WERI-Rb-1 (cell line): ENCODE data around the gene PSG3.
"Not testable (repeated sequence)": the region's sequence is repeated elsewhere in the genome, so short reads cannot be mapped to it uniquely, and the experiment has no call there.

Experiments
- DNase-seq: peaks from one replicate; pipeline ENCODE4 v3.0.0-alpha.2; 2020
- H3K27ac ChIP-seq: fragments of 250-450 bp; sonication (Bioruptor Pico); 2 replicates; pipeline ENCODE4 v1.5.1; 2020; ENCODE audit warnings: mild to moderate bottlenecking, moderate library complexity
- H3K27me3 ChIP-seq: fragments of 250-450 bp; sonication (Bioruptor Pico); 2 replicates; pipeline ENCODE4 v1.5.1; 2021; ENCODE audit warnings: mild to moderate bottlenecking, low read depth, moderate library complexity; ENCODE audit not compliant: insufficient read depth, severe bottlenecking
- H3K36me3 ChIP-seq: fragments of 250-450 bp; sonication (Bioruptor Pico); 2 replicates; pipeline ENCODE4 v1.5.1; 2020; ENCODE audit warnings: mild to moderate bottlenecking, moderate library complexity
- H3K4me3 ChIP-seq: 2 replicates; pipeline ENCODE4 v1.5.1; 2011; ENCODE audit warnings: low read depth, mild to moderate bottlenecking, control low read depth, low read length
- H3K9me3 ChIP-seq: fragments of 250-450 bp; sonication (Bioruptor Pico); 2 replicates; pipeline ENCODE4 v1.5.1; 2021; ENCODE audit warnings: mild to moderate bottlenecking, moderate library complexity; ENCODE audit not compliant: severe bottlenecking
- TF ChIP-seq, protein P1 (sequence below): IDR thresholded peaks from 2 replicates; pipeline ENCODE4 v1.5.1; 2011; ENCODE audit warnings: low read depth, mild to moderate bottlenecking, control low read depth, inconsistent platforms, low read length

The PSG3 gene

GRCh38 chr19:42762789-42763188, 22.5 kb upstream of the PSG3 start:
- TF ChIP-seq, protein P1, sequence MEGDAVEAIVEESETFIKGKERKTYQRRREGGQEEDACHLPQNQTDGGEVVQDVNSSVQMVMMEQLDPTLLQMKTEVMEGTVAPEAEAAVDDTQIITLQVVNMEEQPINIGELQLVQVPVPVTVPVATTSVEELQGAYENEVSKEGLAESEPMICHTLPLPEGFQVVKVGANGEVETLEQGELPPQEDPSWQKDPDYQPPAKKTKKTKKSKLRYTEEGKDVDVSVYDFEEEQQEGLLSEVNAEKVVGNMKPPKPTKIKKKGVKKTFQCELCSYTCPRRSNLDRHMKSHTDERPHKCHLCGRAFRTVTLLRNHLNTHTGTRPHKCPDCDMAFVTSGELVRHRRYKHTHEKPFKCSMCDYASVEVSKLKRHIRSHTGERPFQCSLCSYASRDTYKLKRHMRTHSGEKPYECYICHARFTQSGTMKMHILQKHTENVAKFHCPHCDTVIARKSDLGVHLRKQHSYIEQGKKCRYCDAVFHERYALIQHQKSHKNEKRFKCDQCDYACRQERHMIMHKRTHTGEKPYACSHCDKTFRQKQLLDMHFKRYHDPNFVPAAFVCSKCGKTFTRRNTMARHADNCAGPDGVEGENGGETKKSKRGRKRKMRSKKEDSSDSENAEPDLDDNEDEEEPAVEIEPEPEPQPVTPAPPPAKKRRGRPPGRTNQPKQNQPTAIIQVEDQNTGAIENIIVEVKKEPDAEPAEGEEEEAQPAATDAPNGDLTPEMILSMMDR = no peak
- H3K27ac ChIP-seq = no peak overlapping the region
- peaks cover 3% of the 10 kb centered on the region for H3K27me3 ChIP-seq
- H3K9me3 ChIP-seq = no peaks in the 10 kb centered on the region
- no peaks in the 10 kb centered on the region for H3K36me3 ChIP-seq
- no peak overlapping the region for H3K4me3 ChIP-seq
- DNase-seq = no peak

- not testable (repeated sequence) for H3K27me3 ChIP-seq, H3K27ac ChIP-seq, DNase-seq, H3K4me3 ChIP-seq, H3K36me3 ChIP-seq, H3K9me3 ChIP-seq
These were observed 21.6 kb upstream of the PSG3 start for GRCh38 chr19:42761924-42762295.

DNA sequence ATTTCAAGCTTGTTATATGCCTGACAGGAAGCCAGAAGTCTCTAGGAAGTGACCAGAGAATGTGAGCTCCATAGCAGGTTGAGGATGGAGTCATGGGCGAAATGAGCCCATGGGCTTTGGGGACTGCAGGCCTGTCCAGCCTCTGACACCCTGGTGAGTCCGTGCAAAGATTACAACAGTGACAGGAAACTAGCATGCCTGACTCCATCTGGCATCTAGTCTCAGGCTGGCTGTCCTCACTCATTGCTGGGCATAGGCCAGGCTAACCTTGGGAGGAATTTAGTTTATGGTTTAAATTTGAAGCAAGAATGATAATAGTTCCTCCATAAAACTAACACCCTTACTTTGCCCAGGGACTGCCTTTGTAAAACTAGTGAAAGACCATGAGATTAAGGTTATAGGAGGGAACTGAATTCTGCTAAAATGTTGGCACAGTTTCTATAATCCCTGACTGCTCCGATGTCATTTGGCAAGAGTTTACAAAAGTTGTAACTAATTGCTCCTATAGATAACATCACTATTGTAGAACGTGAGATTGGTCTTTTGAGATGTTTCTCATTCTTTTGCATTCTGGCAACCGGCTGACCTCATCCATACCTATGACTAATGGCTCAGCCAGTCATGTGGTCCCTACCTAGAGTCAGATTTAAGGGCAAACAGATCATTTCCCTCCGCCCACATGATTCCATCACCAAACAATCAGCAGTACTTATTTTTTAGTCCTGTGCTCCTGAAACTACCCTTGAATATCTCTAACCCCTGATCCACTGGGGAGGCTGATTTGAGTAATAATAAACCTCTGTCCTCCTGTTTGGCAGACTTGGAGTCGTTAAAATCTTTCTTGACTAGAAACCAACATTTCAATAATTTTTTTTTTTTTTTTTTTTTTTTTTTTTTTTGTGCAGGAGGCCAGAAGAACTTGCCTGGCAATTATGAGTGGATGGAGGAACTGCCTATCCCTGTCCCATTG, 21.0 kb upstream of the PSG3 start:
- not testable (repeated sequence) for H3K36me3 ChIP-seq, H3K9me3 ChIP-seq, H3K27ac ChIP-seq, H3K27me3 ChIP-seq, H3K4me3 ChIP-seq, DNase-seq

- peak; percentile 34 for DNase-seq
- not testable (repeated sequence) for H3K36me3 ChIP-seq, H3K27ac ChIP-seq, H3K4me3 ChIP-seq, H3K27me3 ChIP-seq, H3K9me3 ChIP-seq
- TF ChIP-seq, protein P1 = peak; percentile 38; the same call in 1 of the 2 replicates
These were observed 18.4 kb upstream of the PSG3 start for GRCh38 chr19:42758667-42759066.

- not testable (repeated sequence) for H3K36me3 ChIP-seq, H3K4me3 ChIP-seq, H3K9me3 ChIP-seq, DNase-seq, H3K27ac ChIP-seq
- peaks cover 12% of the 10 kb centered on the region for H3K27me3 ChIP-seq
These were observed 12.0 kb upstream of the PSG3 start for GRCh38 chr19:42752246-42752645.

DNA sequence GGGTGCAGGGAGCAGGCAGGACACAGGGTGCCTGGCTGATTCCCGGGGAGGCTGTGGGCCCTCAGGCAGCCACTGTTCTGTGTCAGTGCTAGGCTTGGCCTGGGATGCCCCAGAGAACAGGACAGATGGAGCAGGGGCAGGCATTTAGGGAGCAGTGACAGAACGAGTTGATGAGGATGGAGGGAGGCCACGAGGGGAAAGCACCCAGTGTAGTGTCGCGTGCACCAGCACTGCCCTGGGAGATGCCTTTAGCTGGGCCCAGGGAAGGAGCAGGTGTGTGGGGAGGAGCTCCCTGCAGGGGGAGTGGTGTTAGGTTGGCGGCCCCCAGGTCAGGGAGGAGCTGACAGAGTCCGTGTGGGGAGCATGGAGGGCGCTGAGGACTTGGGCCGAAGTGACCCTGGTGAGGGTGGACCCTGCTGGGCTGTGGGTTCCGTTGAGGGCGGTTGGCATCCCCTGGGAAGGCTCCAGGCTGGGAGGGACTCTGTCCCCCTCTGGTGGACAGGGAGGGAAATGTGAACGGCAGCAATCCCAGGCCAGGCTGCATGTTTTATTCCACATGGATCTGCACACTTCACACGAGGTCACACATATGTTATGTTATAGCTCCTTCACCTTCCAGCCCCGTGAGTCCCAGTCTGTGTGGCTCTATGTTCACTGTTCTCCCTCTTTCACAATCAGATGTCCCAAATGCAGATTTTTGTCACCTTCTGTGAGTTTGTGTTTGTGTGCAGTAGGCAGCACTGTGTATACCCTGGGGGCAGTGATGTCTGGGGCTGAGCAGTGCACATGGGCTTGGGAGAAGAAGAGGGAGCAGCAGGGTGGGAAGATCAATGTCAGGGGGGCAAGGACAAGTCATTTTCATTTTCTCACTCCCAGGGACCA, 1.7 kb upstream of the PSG3 start:
- not testable (repeated sequence) for H3K27ac ChIP-seq, H3K27me3 ChIP-seq, H3K36me3 ChIP-seq, H3K4me3 ChIP-seq, H3K9me3 ChIP-seq
- TF ChIP-seq, protein P1 = peak; percentile 54
- DNase-seq = peak; percentile 14

GRCh38 chr19:42737581-42738011, 2.7 kb downstream of the PSG3 start:
- not testable (repeated sequence) for H3K9me3 ChIP-seq, H3K4me3 ChIP-seq, H3K27ac ChIP-seq, H3K27me3 ChIP-seq, DNase-seq, H3K36me3 ChIP-seq

- H3K27me3 ChIP-seq, H3K9me3 ChIP-seq, H3K36me3 ChIP-seq, H3K4me3 ChIP-seq, H3K27ac ChIP-seq, DNase-seq: not testable (repeated sequence)
These were observed 11.9 kb downstream of the PSG3 start for GRCh38 chr19:42728341-42728740.

GRCh38 chr19:42714000-42714399, 26.3 kb downstream of the PSG3 start:
- H3K9me3 ChIP-seq, H3K27ac ChIP-seq, H3K4me3 ChIP-seq, H3K36me3 ChIP-seq, DNase-seq, H3K27me3 ChIP-seq: not testable (repeated sequence)

- H3K27me3 ChIP-seq, H3K36me3 ChIP-seq, DNase-seq, H3K27ac ChIP-seq, H3K4me3 ChIP-seq, H3K9me3 ChIP-seq: not testable (repeated sequence)
These were observed 27.5 kb downstream of the PSG3 start for GRCh38 chr19:42712753-42713152.

DNA sequence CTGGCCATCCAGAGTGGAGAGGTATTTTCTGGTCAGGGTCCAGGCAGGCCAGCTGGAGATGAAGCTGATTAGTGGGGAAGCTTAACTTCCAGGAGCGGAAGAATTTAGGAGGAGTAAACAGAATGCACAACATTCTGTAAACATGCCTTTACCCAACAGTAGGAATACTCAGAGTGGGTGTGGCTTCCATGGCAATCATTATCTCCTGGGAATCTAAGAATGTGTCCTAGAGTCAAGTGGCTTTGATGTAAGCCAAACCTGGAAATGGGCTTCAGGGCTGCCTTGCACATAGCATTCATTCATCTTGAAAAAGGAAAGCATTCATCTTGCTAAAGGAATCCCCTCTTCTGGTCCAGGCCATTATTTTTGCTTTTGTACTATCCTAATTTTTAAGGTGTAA, 29.3 kb downstream of the PSG3 start:
- H3K27me3 ChIP-seq, H3K27ac ChIP-seq, H3K36me3 ChIP-seq, H3K4me3 ChIP-seq, H3K9me3 ChIP-seq, DNase-seq: not testable (repeated sequence)
